Measurements from ENCODE around the gene DMD. TPM values are rescaled to one million over a fixed set of nuclear protein-coding genes. Genes with fewer than 3 reads are reported as not detected.
"Not testable (repeated sequence)": the region's sequence is repeated elsewhere in the genome, so short reads cannot be mapped to it uniquely, and the experiment has no call there.

Gene DMD
- total RNA-seq, 1 donor from 2014 or later = 22.9 TPM

DNA sequence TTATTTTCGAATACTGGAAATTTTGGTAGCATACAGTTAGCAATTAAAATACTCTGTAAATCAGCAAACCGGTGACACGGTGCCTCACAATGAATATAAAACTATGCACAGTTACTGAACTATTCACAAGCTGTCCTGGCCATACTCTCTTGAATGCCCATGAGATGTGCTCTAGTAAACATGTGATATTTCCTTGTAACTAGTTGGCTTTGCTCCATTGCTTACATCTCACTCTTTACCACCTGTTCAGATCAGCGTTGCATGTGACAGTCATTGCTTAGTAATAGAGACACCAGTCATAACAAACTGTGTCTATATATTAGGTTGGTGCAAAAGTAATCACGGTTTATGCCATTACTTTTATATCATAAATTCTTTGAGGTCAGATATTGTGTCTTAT lies 1241.6 kb downstream of the DMD start:
- ATAC-seq (ENCODE audit: low read depth) (no peak), DNase-seq (no peak)
- no peaks in the 10 kb centered on the region for H3K4me1 Mint-ChIP-seq
- no peaks in the 10 kb centered on the region for H3K27me3 Mint-ChIP-seq
- no peak overlapping the region for H3K4me3 Mint-ChIP-seq
- H3K36me3 Mint-ChIP-seq (ENCODE audit: low read depth) = no peaks in the 10 kb centered on the region
- intact Hi-C loops (cut with micrococcal nuclease) = no loop called here
- TF ChIP-seq CTCF (IDR thresholded peaks at IDR 0.05) = no peak
- ChIA-PET POLR2A (no interaction called here), CTCF (no interaction called here)
- no peak overlapping the region for H3K27ac Mint-ChIP-seq
- no peaks in the 10 kb centered on the region for H3K9me3 Mint-ChIP-seq

GRCh38 chrX:31962256-31962655 lies 1249.1 kb downstream of the DMD start:
- POLR2A ChIA-PET = no interaction called here
- intact Hi-C loops (cut with micrococcal nuclease) = no loop called here
- ATAC-seq (ENCODE audit: low read depth) (no peak), DNase-seq (no peak)
- Mint-ChIP-seq H3K27ac (no peak overlapping the region), H3K4me3 (no peak overlapping the region), H3K27me3 (no peaks in the 10 kb centered on the region), H3K9me3 (no peaks in the 10 kb centered on the region), H3K4me1 (no peaks in the 10 kb centered on the region), H3K36me3 (ENCODE audit: low read depth) (no peaks in the 10 kb centered on the region)
- CTCF ChIA-PET = no interaction called here
- no peak for TF ChIP-seq CTCF (IDR thresholded peaks at IDR 0.05)

DNA sequence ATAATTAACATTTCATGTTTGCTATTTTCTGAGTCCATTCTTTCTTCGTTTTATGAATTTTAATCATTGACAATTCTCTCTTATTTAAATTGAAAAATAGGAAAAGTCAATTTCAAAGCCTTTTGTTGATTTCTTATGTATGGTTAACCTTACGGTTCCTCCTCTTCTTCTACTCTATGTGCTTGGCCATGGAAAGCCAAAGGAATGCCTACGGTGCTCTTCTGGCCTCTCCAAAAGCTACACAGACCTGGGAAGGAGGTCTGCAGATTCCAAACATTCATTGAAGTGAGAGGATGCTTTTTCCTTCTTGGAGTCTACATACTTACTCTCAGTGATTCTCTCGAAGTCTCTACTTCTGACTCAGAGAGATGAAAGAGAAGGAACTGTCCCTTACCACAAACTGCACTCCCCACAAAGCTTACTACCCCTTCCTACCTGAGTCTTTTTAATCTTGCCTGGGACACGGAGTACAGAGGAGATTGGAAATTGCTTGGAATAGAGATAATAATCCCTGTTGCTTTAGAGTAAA lies 1276.4 kb downstream of the DMD start:
- no peaks in the 10 kb centered on the region for H3K36me3 Mint-ChIP-seq (ENCODE audit: low read depth)
- CTCF ChIA-PET = no interaction called here
- H3K4me3 Mint-ChIP-seq = no peak overlapping the region
- no peaks in the 10 kb centered on the region for H3K9me3 Mint-ChIP-seq
- POLR2A ChIA-PET = no interaction called here
- DNase-seq (no peak), ATAC-seq (ENCODE audit: low read depth) (no peak)
- H3K4me1 Mint-ChIP-seq = no peaks in the 10 kb centered on the region
- no peak overlapping the region for H3K27ac Mint-ChIP-seq
- intact Hi-C loops (cut with micrococcal nuclease) = no loop called here
- H3K27me3 Mint-ChIP-seq = no peaks in the 10 kb centered on the region
- no peak for TF ChIP-seq CTCF (IDR thresholded peaks at IDR 0.05)

- TF ChIP-seq CTCF (IDR thresholded peaks at IDR 0.05) = no peak
- intact Hi-C loops (cut with micrococcal nuclease) = no loop called here
- Mint-ChIP-seq H3K27me3 (no peaks in the 10 kb centered on the region), H3K36me3 (ENCODE audit: low read depth) (no peaks in the 10 kb centered on the region), H3K9me3 (no peaks in the 10 kb centered on the region), H3K4me1 (no peaks in the 10 kb centered on the region), H3K4me3 (no peak overlapping the region), H3K27ac (no peak overlapping the region)
- POLR2A ChIA-PET = no interaction called here
- DNase-seq (no peak), ATAC-seq (ENCODE audit: low read depth) (no peak)
- CTCF ChIA-PET = no interaction called here
Observed at GRCh38 chrX:31934015-31934414, 1277.3 kb downstream of the DMD start.

GRCh38 chrX:31932769-31933168 lies 1278.6 kb downstream of the DMD start:
- Mint-ChIP-seq H3K36me3 (ENCODE audit: low read depth) (no peaks in the 10 kb centered on the region), H3K4me3 (no peak overlapping the region), H3K4me1 (no peaks in the 10 kb centered on the region), H3K9me3 (no peaks in the 10 kb centered on the region), H3K27ac (no peak overlapping the region), H3K27me3 (no peaks in the 10 kb centered on the region)
- no peak for ATAC-seq (ENCODE audit: low read depth)
- no peak for TF ChIP-seq CTCF (IDR thresholded peaks at IDR 0.05)
- intact Hi-C loops (cut with micrococcal nuclease) = no loop called here
- POLR2A ChIA-PET = no interaction called here
- CTCF ChIA-PET = no interaction called here
- DNase-seq = no peak

- ATAC-seq (ENCODE audit: low read depth); H3K9me3 Mint-ChIP-seq; DNase-seq; CTCF ChIA-PET; H3K27ac Mint-ChIP-seq; H3K36me3 Mint-ChIP-seq (ENCODE audit: low read depth); POLR2A ChIA-PET; H3K27me3 Mint-ChIP-seq; intact Hi-C loops (cut with micrococcal nuclease); H3K4me3 Mint-ChIP-seq; H3K4me1 Mint-ChIP-seq: not testable (repeated sequence)
Observed at GRCh38 chrX:31932320-31932719, 1279.0 kb downstream of the DMD start.
